Natural killer cell (primary cell): Measurements from ENCODE around the gene BTBD6. TPM values are rescaled to one million over a fixed set of nuclear protein-coding genes. Genes with fewer than 3 reads are reported as not detected.

Source experiments
- ATAC-seq, 3 donors: fragments of 150-1000 bp in 2 of 3; fragments of 200-7000 bp in 1 of 3; cut with Tn5 transposase; 1 replicate in 1 of 3; 2 replicates in 2 of 3; pipeline ENCODE4 v1.10.0; 2021; ENCODE audit warnings: mild to moderate bottlenecking in 2 of 3, moderate library complexity in 2 of 3
- DNase-seq, 2 donors: peaks; one replicate each; pipeline versions ENCODE4 v3.0.0 to v3.0.0-alpha.2; 2013 to 2021; ENCODE audit warnings: mixed read lengths in 1 of 2
- H3K27ac ChIP-seq: one replicate; pipeline ENCODE4 v1.5.1; 2013; ENCODE audit warnings: mild to moderate bottlenecking, low read length
- H3K27me3 ChIP-seq: one replicate; pipeline ENCODE4 v1.6.1; 2013; ENCODE audit warnings: low read length; ENCODE audit not compliant: control insufficient read depth, insufficient read depth
- H3K36me3 ChIP-seq: one replicate; pipeline ENCODE4 v1.6.1; 2013; ENCODE audit warnings: low read length; ENCODE audit not compliant: control insufficient read depth, insufficient read depth
- H3K4me1 ChIP-seq: one replicate; pipeline ENCODE4 v1.6.1; 2013; ENCODE audit warnings: low read length; ENCODE audit not compliant: control insufficient read depth, insufficient read depth
- H3K4me3 ChIP-seq: one replicate; pipeline ENCODE4 v1.5.1; 2013; ENCODE audit warnings: low read length
- H3K9me3 ChIP-seq: one replicate; pipeline ENCODE4 v1.6.1; 2013; ENCODE audit warnings: low read length; ENCODE audit not compliant: control insufficient read depth, insufficient read depth
- H3K27ac Mint-ChIP-seq, 2 donors: one replicate each; pipeline ENCODE4 v1.8.0; 2022; ENCODE audit warnings: mild to moderate bottlenecking in 2 of 2, mixed read lengths in 2 of 2, moderate library complexity in 1 of 2
- H3K27me3 Mint-ChIP-seq, 2 donors: one replicate each; pipeline ENCODE4 v1.8.0; 2022; ENCODE audit warnings: low read depth in 2 of 2, mixed read lengths in 2 of 2
- H3K36me3 Mint-ChIP-seq: one replicate; pipeline ENCODE4 v1.8.0; 2022; ENCODE audit warnings: mixed read lengths
- H3K4me1 Mint-ChIP-seq, 2 donors: one replicate each; pipeline ENCODE4 v1.8.0; 2022; ENCODE audit warnings: mixed read lengths in 2 of 2
- H3K4me3 Mint-ChIP-seq: one replicate; pipeline ENCODE4 v1.8.0; 2022; ENCODE audit warnings: mild to moderate bottlenecking, moderate library complexity, mixed read lengths
- H3K9me3 Mint-ChIP-seq, 2 donors: one replicate each; pipeline ENCODE4 v1.8.0; 2022; ENCODE audit warnings: mixed read lengths in 2 of 2
- CTCF ChIP-seq: fragments of 200-600 bp; IDR thresholded peaks from one replicate; pipeline ENCODE4 v1.8.0; 2022; ENCODE audit warnings: antibody characterized with exemption
- WGBS: methylation state at CpG from one replicate; pipeline ENCODE4 v1.1.7; 2013; ENCODE audit warnings: missing lambda C conversion rate; ENCODE audit not compliant: insufficient coverage; 5-methylcytosine and 5-hydroxymethylcytosine counted together
- intact Hi-C: fragments of 100-400 bp; cut with micrococcal nuclease; formaldehyde crosslinking; loops from one replicate; pipeline ENCODE4 v1.14.2; 2022
- total RNA-seq, 4 donors: library from RNA; stranded (reverse); fragments of 120-200 nt in 1 of 4; gene quantifications; one replicate each; pipeline versions ENCODE4 v1.2.3 to v1.2.4, GENCODE V29; 2013 to 2022

Gene BTBD6
- total RNA-seq, 3 donors from 2014 or later (not counting 1 experiment from before 2014, with no cell fraction given) = 30.9 to 48.7 (median 44.2) TPM

- peaks cover 29% of the 10 kb centered on the region for H3K4me1 ChIP-seq
- 90% methylated on average over 18 of the region's 18 CpGs for WGBS
- H3K4me3 Mint-ChIP-seq = no peak overlapping the region
Measured at GRCh38 chr14:105279642-105280361, 31.5 kb downstream of the BTBD6 start.

GRCh38 chr14:105280525-105280924, 32.2 kb downstream of the BTBD6 start:
- Mint-ChIP-seq H3K27me3 (no peaks in the 10 kb centered on the region), H3K9me3 (no peaks in the 10 kb centered on the region)
- 94% methylated on average over 21 of the region's 21 CpGs for WGBS

More at GRCh38 chr14:105279642-105280361, 31.5 kb downstream of the BTBD6 start:
- intact Hi-C loops = loop anchor here (2.0 kb wide), 1 partner anchor 189 kb away; no protein-coding TSS in a partner anchor
- Mint-ChIP-seq H3K27ac (no peak overlapping the region), H3K27me3 (no peaks in the 10 kb centered on the region), H3K36me3 (peaks cover 4% of the 10 kb centered on the region), H3K9me3 (no peaks in the 10 kb centered on the region), H3K4me1 (peaks cover 33 to 34% of the 10 kb centered on the region in 2 donors)
- no peak for DNase-seq
- Histone ChIP-seq H3K27ac (no peak overlapping the region), H3K36me3 (peaks cover 2% of the 10 kb centered on the region), H3K4me3 (no peak overlapping the region), H3K27me3 (no peaks in the 10 kb centered on the region), H3K9me3 (no peaks in the 10 kb centered on the region)
- no peak for ATAC-seq
- TF ChIP-seq CTCF = no peak

GRCh38 chr14:105281371-105282097, 33.2 kb downstream of the BTBD6 start:
- H3K36me3 ChIP-seq = peaks cover 5% of the 10 kb centered on the region
- no peaks in the 10 kb centered on the region for H3K9me3 Mint-ChIP-seq
- H3K4me3 Mint-ChIP-seq = no peak overlapping the region
- H3K27ac Mint-ChIP-seq = peak overlapping the region in 1 of 2 donors; percentile 34
- intact Hi-C loops = loop anchor here (2.0 kb wide), 1 partner anchor 191 kb away; no protein-coding TSS in a partner anchor
- no peaks in the 10 kb centered on the region for H3K9me3 ChIP-seq
- peak; percentile 35 for TF ChIP-seq CTCF
- peaks cover 11% of the 10 kb centered on the region for H3K36me3 Mint-ChIP-seq
- no peaks in the 10 kb centered on the region for H3K27me3 ChIP-seq
- no peak overlapping the region for H3K27ac ChIP-seq
- H3K4me1 ChIP-seq = peaks cover 23% of the 10 kb centered on the region
- peaks cover 26 to 37% of the 10 kb centered on the region in 2 donors for H3K4me1 Mint-ChIP-seq
- H3K27me3 Mint-ChIP-seq = no peaks in the 10 kb centered on the region
- H3K4me3 ChIP-seq = no peak overlapping the region
- DNase-seq (peak in 1 of 2 donors; percentile 69), ATAC-seq (peak in 1 of 3 donors; percentile 46)
- 80% methylated on average over 23 of the region's 23 CpGs for WGBS

More at GRCh38 chr14:105280525-105280924, 32.2 kb downstream of the BTBD6 start:
- H3K36me3 Mint-ChIP-seq = peaks cover 11% of the 10 kb centered on the region
- Histone ChIP-seq H3K27ac (no peak overlapping the region), H3K9me3 (no peaks in the 10 kb centered on the region), H3K4me1 (peaks cover 24% of the 10 kb centered on the region), H3K4me3 (no peak overlapping the region), H3K27me3 (no peaks in the 10 kb centered on the region), H3K36me3 (peaks cover 5% of the 10 kb centered on the region)
- H3K27ac Mint-ChIP-seq = no peak overlapping the region
- H3K4me3 Mint-ChIP-seq = no peak overlapping the region
- TF ChIP-seq CTCF = no peak
- peaks cover 27 to 34% of the 10 kb centered on the region in 2 donors for H3K4me1 Mint-ChIP-seq
- intact Hi-C loops = loop anchor here (2.0 kb wide), 1 partner anchor 190 kb away; no protein-coding TSS in a partner anchor
- no peak for DNase-seq
- no peak for ATAC-seq
